Measurements from ENCODE around the gene U2AF2.

- TF ChIP-seq CTCF (IDR thresholded peaks at IDR 0.05) = no peak
- TF ChIP-seq POLR2AphosphoS5 (IDR thresholded peaks at IDR 0.05) = peak in 1 of 3 donors; percentile 62
- TF ChIP-seq EP300 (IDR thresholded peaks at IDR 0.05) = no peak
- TF ChIP-seq POLR2A (IDR thresholded peaks at IDR 0.05) = no peak
Observed at GRCh38 chr19:55667958-55668357, 13.1 kb downstream of the U2AF2 start.

Measured in stomach (tissue), 4 donors.